ENCODE data around the gene SLC39A11.

Gene SLC39A11

GRCh38 chr17:73042809-73043685 lies 49.4 kb downstream of the SLC39A11 start:
- DNase-seq: no peak

GRCh38 chr17:73042225-73042624 lies 50.3 kb downstream of the SLC39A11 start:
- no peak for DNase-seq

- no peak for DNase-seq
These were observed 53.2 kb downstream of the SLC39A11 start for GRCh38 chr17:73039282-73039681.

GRCh38 chr17:73031472-73031871 lies 61.0 kb downstream of the SLC39A11 start:
- DNase-seq: no peak

- no peak for DNase-seq
These were observed 61.5 kb downstream of the SLC39A11 start for GRCh38 chr17:73030995-73031394.

DNA sequence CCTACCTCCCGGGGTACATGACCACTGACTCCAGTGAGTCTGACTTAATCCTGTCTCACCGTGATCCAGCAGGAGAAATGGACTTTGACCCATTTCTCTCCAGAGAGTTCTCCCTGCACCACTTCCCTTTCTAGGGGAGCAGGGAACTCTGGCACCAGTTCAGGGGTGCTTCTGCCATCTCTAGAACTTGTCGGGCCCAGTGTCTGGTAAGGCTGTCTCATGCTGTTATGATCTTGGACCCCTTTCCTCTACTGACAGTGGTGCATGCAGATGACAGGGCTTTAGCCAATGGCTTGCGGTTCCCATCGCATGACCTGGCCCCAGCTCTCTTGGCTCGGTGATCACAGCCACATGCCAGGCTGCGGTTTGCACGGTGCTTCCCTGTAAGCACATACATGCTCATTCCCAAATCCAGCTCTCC lies 62.0 kb downstream of the SLC39A11 start:
- DNase-seq: no peak

DNA sequence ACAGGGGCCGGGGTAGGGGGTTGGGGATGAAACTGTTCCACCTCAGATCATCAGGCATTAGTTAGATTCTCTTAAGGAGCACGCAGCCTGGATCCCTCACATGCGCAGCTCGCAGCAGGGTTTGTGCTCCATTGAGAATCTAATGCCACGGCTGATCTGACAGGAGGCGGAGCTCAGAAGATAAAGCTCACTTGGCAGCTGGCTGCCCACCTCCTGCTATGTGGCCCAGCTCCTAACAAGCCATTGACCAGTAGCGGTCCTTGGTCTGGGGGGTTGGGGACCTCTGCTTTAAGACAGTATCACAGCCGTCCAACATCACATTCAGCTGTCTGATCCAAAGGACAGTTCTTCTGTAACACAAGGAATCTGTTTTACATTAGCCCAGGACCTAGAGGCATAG lies 62.5 kb downstream of the SLC39A11 start:
- DNase-seq: no peak

DNA sequence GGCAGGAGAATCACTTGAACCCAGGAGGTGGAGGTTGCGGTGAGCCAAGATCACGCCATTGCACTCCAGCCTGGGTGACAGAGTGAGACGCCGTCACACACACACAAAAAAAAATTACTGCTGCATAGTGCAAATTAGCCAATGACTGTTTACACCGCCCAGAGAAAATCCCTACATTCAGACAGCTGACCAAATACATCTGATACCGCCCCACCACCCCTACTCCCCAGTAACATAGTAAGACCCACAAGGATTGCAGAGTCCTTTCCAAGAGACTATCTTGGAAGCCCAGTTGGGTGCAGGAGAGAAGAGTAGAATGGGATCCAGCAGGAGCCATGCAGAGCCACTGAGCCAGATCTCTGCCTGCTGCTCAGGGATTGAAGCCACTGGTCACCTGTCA lies 63.5 kb downstream of the SLC39A11 start:
- DNase-seq: no peak

- no peak for DNase-seq
These were observed 64.2 kb downstream of the SLC39A11 start for GRCh38 chr17:73028299-73028755.

GRCh38 chr17:73027130-73027741 lies 65.3 kb downstream of the SLC39A11 start:
- no peak for DNase-seq

DNA sequence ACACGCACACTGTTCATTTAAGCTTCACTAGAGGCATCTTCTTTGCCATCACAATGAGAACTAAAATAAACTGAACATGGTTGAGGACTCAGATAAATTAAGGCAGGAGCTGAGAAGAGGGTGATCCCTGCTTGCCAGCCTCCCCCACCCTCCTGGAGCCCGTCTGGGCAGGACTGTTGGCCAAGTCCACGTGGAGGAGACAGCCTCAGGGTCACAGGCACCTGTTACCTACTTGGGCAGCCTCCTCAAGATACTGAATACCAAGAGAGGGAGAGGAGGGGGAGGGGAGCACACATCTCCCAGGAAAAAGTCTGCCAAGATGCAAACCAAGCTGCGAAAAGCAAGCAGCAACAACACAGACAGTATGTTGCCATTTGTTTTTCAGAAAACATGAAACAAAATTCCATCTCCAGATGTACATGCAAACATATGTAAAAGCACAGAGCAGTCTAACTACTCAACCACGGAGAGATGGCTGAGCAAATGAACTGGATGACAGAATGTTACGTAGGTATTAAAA lies 67.4 kb downstream of the SLC39A11 start:
- DNase-seq: no peak

DNA sequence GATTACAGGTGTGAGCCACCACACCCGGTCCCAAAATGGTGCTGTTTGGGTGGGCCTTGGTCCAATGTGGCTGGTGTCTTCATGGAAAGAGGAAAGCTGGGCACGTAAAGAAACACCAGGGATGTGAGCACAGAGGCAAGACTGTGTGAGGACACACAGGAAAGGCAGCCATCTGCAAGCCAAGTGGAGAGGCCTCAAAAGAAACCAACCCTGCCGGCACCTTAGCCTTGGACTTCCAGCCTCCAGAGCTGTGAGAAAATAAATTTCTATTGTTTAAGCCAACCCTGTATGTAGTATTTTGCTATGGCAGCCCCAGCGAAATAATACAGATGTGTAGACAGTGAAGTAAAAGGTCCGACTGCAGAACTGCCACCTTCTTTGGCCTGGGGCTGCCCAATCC lies 68.7 kb downstream of the SLC39A11 start:
- no peak for DNase-seq

DNA sequence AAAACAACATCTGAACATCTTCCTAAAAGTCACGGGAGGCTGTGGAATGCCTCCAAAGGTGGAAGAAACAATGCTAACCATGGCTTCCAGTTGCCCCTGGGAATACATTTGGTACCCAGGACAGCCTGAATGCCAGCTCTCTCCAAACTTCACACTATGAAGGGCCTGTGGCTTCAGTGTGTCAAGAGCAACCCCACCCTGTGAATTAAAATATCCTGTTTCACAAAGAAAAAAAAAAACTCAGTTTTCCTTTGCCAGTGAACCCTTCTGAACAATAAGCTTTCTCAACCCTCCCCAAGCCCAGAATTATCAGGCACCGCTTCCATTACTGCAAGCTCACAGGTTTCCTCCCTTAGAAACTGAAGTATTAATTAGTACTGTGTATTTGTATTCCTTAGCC lies 69.8 kb downstream of the SLC39A11 start:
- peak; percentile 21 to 29 for DNase-seq

- no peak for DNase-seq
These were observed 70.7 kb downstream of the SLC39A11 start for GRCh38 chr17:73021771-73022170.

DNA sequence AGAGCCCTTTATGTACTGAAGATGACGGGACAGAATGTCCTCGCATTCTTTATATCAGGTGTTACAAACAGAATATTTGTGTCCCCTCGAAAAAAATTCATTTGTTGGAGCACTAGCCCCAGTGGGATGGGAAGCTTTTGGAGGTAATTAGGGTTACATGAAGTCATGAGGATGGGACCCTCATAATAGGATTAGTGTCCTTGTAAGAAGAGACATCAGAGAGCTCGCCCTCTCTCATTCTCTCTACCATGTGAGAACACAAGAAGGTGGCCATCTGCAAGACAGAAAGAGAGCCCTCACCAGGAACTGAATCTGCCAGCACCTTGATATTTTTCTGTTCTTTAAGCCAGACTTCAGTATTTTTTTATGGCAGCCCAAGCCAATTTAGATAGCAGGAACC lies 72.4 kb downstream of the SLC39A11 start:
- DNase-seq: no peak

DNA sequence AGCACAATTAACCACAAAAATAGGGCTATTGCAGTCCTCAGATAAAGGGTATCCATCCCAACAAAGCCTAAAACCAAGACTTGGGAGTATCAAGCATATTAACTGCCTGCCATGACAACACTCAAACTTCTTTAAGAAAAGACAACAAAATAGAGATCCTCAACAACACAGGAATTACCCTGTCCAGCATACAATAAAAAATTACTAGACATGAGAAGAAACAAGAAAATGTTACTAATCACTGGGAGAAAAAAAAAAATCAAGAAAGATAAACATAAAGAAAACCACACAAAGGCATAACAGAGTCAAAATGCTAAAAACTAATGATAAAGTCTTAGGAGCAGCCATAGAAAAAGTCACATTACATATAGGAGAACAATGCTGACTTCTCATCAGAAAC lies 73.9 kb downstream of the SLC39A11 start:
- no peak for DNase-seq

- DNase-seq: no peak
These were observed 74.8 kb downstream of the SLC39A11 start for GRCh38 chr17:73017658-73018057.

DNA sequence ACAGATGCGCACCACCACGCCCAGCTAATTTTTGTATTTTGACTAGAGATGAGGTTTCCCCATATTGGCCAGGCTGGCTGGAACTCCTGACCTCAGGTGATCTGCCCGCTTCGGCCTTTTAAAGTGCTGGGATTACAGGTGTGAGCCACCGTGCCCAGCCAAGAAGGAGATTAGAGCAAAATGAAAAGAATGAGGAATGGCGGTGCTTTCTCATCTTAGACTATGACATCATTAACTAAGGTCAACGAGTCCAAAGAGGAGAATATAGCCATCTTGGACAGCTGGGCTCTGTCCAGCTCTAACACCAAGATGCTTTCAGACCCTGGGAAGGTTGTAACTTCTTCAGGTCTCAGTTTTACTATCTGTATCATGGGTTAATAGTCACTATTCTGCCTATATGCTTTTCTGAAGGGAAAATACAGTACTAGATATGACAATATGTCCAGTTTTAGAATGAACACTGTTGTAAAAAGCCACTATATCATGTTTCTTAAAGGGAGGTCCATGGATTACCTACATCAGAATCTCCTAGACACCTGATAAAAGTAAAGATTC lies 76.7 kb downstream of the SLC39A11 start:
- no peak for DNase-seq

GRCh38 chr17:73013816-73014663 lies 78.4 kb downstream of the SLC39A11 start:
- peak; percentile 18 to 36 for DNase-seq

- peak; percentile 6 to 46 for DNase-seq
These were observed 79.2 kb downstream of the SLC39A11 start for GRCh38 chr17:73013301-73013700.

DNA sequence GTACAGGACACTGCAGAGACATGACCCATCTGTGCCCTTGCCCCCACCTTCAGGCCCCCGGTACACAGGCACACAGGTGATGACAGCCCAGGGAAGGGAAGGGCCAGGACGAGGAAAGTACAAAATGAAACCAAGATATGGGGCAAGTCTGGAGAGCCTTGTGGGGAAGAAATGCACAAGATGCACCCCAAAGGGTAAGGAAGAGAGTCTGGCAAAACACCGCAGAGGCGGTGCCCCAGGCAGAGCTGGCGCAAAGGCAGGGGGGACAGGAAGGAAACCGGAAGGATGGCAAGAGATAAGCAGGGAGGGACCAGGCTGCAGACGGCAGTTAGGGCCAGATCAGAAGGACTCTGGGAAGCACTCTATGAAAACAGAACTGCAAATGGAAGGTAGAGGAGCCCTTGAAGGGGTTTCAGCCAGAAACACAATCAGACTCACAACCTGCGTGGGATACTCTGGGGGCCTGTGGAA lies 81.4 kb downstream of the SLC39A11 start:
- no peak for DNase-seq

GRCh38 chr17:73010414-73010813 lies 82.1 kb downstream of the SLC39A11 start:
- peak; percentile 8 to 53 for DNase-seq

GRCh38 chr17:73007407-73007806 lies 85.1 kb downstream of the SLC39A11 start:
- DNase-seq: no peak
